Mucosa of descending colon (tissue), 3 donors: Measurements from ENCODE around the gene STATH. TPM values are rescaled to one million over a fixed set of nuclear protein-coding genes. Genes with fewer than 3 reads are reported as not detected.
A peak's percentile ranks its signal among the peaks of the same experiment; 100 is the strongest.
"Not testable (repeated sequence)": the region's sequence is repeated elsewhere in the genome, so short reads cannot be mapped to it uniquely, and the experiment has no call there.

Experiments
- ATAC-seq: fragments of 200-7000 bp; cut with Tn5 transposase; one replicate; pipeline ENCODE4 v1.9.1; 2020; ENCODE audit warnings: mild to moderate bottlenecking, moderate library complexity
- DNase-seq, 3 donors: peaks; one replicate each; pipeline ENCODE4 v3.0.0-alpha.2; 2020
- H3K36me3 ChIP-seq: fragments of 200-600 bp; one replicate; pipeline ENCODE4 v1.8.0; 2021; ENCODE audit warnings: low read depth, mild to moderate bottlenecking
- H3K4me1 ChIP-seq: fragments of 200-600 bp; one replicate; pipeline ENCODE4 v1.8.0; 2021; ENCODE audit warnings: low read depth, mild to moderate bottlenecking
- H3K4me3 ChIP-seq: fragments of 200-600 bp; one replicate; pipeline ENCODE4 v1.8.0; 2021; ENCODE audit warnings: mild to moderate bottlenecking
- H3K9me3 ChIP-seq: fragments of 200-600 bp; one replicate; pipeline ENCODE4 v1.8.0; 2021; ENCODE audit warnings: mild to moderate bottlenecking
- CTCF ChIP-seq: fragments of 200-600 bp; IDR thresholded peaks from one replicate; pipeline ENCODE4 v1.8.0; 2022; ENCODE audit warnings: antibody characterized with exemption, mild to moderate bottlenecking
- intact Hi-C, 2 donors: fragments of 100-400 bp; cut with DNase I in 1 of 2; cut with micrococcal nuclease in 1 of 2; formaldehyde crosslinking; loops; one replicate each; pipeline versions ENCODE4 v1.11.0 to v1.11.1; 2022; cut with DNase I, micrococcal nuclease
- total RNA-seq, 3 donors: library from RNA; stranded (reverse); fragmentation: NEBNext Ultra II Directional in 2 of 3; extraction: Animal tissue kit (Norgen Biotek cat#: 25700) in 2 of 3; gene quantifications; one replicate each; pipeline versions ENCODE4 v1.2.1 to v1.2.4, GENCODE V29; 2021 to 2023
- donor health status: DM: no; HTN: no; CAD: no; lungs with moderate emphysema.
- donor health status: DM: no; HTN: no; CAD: no.
- donor health status: DM: no; HTN: yes; CAD: no.

The STATH gene
- total RNA-seq, 3 donors from 2014 or later = not detected

DNA sequence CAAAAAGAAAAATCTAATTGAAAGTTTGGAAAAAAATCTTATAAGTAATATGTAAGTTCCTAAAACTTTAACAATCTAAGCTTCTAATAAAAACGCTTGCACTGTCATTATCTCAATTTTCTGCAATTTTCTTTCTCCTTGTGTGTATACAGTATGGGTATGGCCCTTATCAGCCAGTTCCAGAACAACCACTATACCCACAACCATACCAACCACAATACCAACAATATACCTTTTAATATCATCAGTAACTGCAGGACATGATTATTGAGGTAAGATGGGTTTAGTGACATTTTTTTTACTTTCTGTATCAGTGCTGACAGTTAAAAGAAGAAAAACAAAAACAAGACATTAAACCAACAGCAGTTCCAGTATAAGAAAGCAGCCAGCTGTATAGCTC lies 4.9 kb downstream of the STATH start:
- intact Hi-C loops = no loop called here
- no peaks in the 10 kb centered on the region for H3K9me3 ChIP-seq
- H3K4me3 ChIP-seq = no peak overlapping the region
- no peaks in the 10 kb centered on the region for H3K36me3 ChIP-seq
- TF ChIP-seq CTCF = no peak
- H3K4me1 ChIP-seq = no peaks in the 10 kb centered on the region
- no peak for DNase-seq
- no peak for ATAC-seq

DNA sequence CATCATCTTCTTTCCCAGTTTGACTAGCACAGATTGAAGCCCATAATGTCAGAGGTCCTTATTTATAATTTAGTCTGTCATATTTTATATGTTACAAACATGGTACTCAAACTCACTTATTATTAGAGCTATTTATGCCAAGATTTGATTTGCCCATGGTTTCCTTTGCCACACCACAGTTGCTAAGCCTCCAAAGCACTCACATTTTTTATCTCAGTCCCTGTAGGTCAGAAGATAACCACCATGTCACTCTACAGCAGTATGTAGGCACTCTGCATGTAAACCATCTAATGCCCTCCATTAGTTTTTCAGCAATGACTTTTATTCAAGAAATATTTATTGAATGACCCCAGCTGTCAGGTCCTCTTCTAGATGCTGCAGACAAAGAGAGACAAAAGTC lies 6.7 kb downstream of the STATH start:
- no peak for TF ChIP-seq CTCF
- DNase-seq (no peak), ATAC-seq (no peak)
- no peaks in the 10 kb centered on the region for H3K4me1 ChIP-seq
- no peaks in the 10 kb centered on the region for H3K9me3 ChIP-seq
- no peak overlapping the region for H3K4me3 ChIP-seq
- H3K36me3 ChIP-seq = no peaks in the 10 kb centered on the region
- intact Hi-C loops = no loop called here

- H3K9me3 ChIP-seq = no peaks in the 10 kb centered on the region
- no peaks in the 10 kb centered on the region for H3K4me1 ChIP-seq
- intact Hi-C loops = no loop called here
- H3K36me3 ChIP-seq = no peaks in the 10 kb centered on the region
- no peak overlapping the region for H3K4me3 ChIP-seq
- no peak for DNase-seq
- no peak for ATAC-seq
- TF ChIP-seq CTCF = no peak
Observed at GRCh38 chr4:70008771-70009170, 13.0 kb downstream of the STATH start.

- ATAC-seq, H3K4me1 ChIP-seq, DNase-seq, H3K9me3 ChIP-seq, H3K36me3 ChIP-seq, intact Hi-C loops, H3K4me3 ChIP-seq: not testable (repeated sequence)
Observed at GRCh38 chr4:70019006-70019405, 23.2 kb downstream of the STATH start.

- ATAC-seq = no peak
- TF ChIP-seq CTCF = no peak
Observed at GRCh38 chr4:70023218-70023617, 27.5 kb downstream of the STATH start.

GRCh38 chr4:70027011-70027410 lies 31.2 kb downstream of the STATH start:
- intact Hi-C loops = no loop called here
- Histone ChIP-seq H3K36me3 (no peaks in the 10 kb centered on the region), H3K4me3 (no peak overlapping the region), H3K4me1 (no peaks in the 10 kb centered on the region), H3K9me3 (no peaks in the 10 kb centered on the region)
- DNase-seq (no peak), ATAC-seq (no peak)
- TF ChIP-seq CTCF = no peak

More at GRCh38 chr4:70023218-70023617, 27.5 kb downstream of the STATH start:
- Histone ChIP-seq H3K4me1 (no peaks in the 10 kb centered on the region), H3K9me3 (no peaks in the 10 kb centered on the region), H3K36me3 (no peaks in the 10 kb centered on the region), H3K4me3 (no peak overlapping the region)
- intact Hi-C loops = no loop called here
- DNase-seq = no peak

GRCh38 chr4:70028159-70028558 lies 32.4 kb downstream of the STATH start, which contains the start of gene HTN3:
Gene HTN3 (plus strand): TSS chr4:70028459. CDS start chr4:70030741, 2,282 bp downstream.
- DNase-seq, intact Hi-C loops, H3K4me1 ChIP-seq, H3K36me3 ChIP-seq, H3K4me3 ChIP-seq, H3K9me3 ChIP-seq, ATAC-seq: not testable (repeated sequence)

DNA sequence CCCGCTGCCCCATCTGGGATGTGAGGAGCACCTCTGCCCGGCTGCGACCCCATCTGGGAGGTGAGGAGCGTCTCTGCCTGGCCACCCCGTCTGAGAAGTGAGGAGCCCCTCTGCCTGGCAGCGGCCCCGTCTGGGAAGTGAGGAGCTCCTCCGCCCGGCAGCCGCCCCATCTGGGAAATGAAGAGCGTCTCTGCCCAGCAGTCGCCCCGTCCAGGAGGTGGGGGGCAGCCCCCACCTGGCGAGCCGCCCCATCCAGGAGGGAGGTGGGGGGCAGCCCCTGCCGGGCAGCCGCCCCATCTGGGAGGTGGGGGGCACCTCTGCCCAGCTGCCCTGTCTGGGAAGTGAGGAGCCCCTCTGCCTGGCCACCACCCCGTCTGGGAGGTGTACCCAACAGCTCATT lies 41.8 kb downstream of the STATH start:
- H3K9me3 ChIP-seq, intact Hi-C loops, H3K4me1 ChIP-seq, H3K36me3 ChIP-seq, ATAC-seq, H3K4me3 ChIP-seq: not testable (repeated sequence)
- DNase-seq = peak in 1 of 3 donors; percentile 40

- H3K4me1 ChIP-seq, H3K4me3 ChIP-seq, H3K9me3 ChIP-seq, DNase-seq, H3K36me3 ChIP-seq, ATAC-seq, intact Hi-C loops: not testable (repeated sequence)
Observed at GRCh38 chr4:70039928-70040327, 44.2 kb downstream of the STATH start.
